Measurements from ENCODE around the gene AMPD2. TPM values are rescaled to one million over a fixed set of nuclear protein-coding genes. Genes with fewer than 3 reads are reported as not detected.

AMPD2 gene
- polyA plus RNA-seq, 2 of the 4 experiments (the other 2 are of a cell fraction), result 19.3 to 47.2 TPM

- ChIA-PET CTCF (interaction anchor here (0.9 to 1.4 kb wide), 2 partner anchors 30 to 166 kb away, joined by 3 read pairs; no protein-coding TSS in a partner anchor), POLR2A (interaction anchor here (2.2 kb wide), 1 partner anchor 62 kb away, joined by 8 read pairs; the partner anchor contains the start of gene GNAI3)
- 100% methylated on average over 3 of the region's 3 CpGs for WGBS (ENCODE audit: missing lambda C conversion rate)
- ATAC-seq (no peak), FAIRE-seq (no peak), DNase-seq (ENCODE audit: low read depth in 1 of 2, low spot score in 1 of 2) (no peak)
- Histone ChIP-seq H3K27ac (no peak overlapping the region), H3K4me3 (no peak overlapping the region), H3K4me2 (no peak overlapping the region), H3K4me1 (peaks cover 13% of the 10 kb centered on the region; the same call in 2 of the 3 replicates), H3K9me3 (no peaks in the 10 kb centered on the region)
- TF ChIP-seq NPAS2 (CRISPR knock-in tag; IDR thresholded peaks at IDR 0.05; ENCODE audit: borderline replicate concordance) (no peak), PBX3 (IDR thresholded peaks at IDR 0.05) (no peak), BCL3 (IDR thresholded peaks at IDR 0.05) (no peak), HMGXB4 (CRISPR knock-in tag; IDR thresholded peaks at IDR 0.05; ENCODE audit: borderline replicate concordance) (no peak), ZFP36 (IDR thresholded peaks at IDR 0.05; ENCODE audit: borderline replicate concordance, partially characterized antibody) (no peak), ZNF302 (CRISPR knock-in tag; IDR thresholded peaks at IDR 0.05) (no peak), EP300 (IDR thresholded peaks at IDR 0.05) (no peak), HOXB13 (CRISPR knock-in tag; IDR thresholded peaks at IDR 0.05; ENCODE audit: low read depth) (no peak), FOSL2 (IDR thresholded peaks at IDR 0.05) (no peak), FOSL2 (CRISPR knock-in tag; IDR thresholded peaks at IDR 0.05) (no peak), FOSB (CRISPR knock-in tag; IDR thresholded peaks at IDR 0.05) (no peak), HEYL (CRISPR knock-in tag; IDR thresholded peaks at IDR 0.05) (no peak), EHMT2 (IDR thresholded peaks at IDR 0.05; ENCODE audit: low read depth) (no peak), GATA3 (IDR thresholded peaks at IDR 0.05; ENCODE audit: borderline replicate concordance) (no peak), NR3C1 (IDR thresholded peaks at IDR 0.05) (no peak), CBX8 (IDR thresholded peaks at IDR 0.05) (no peak), ELK1 (IDR thresholded peaks at IDR 0.05; ENCODE audit: low read depth, low read length) (no peak)
Observed at GRCh38 chr1:109609881-109610280, 9.8 kb upstream of the AMPD2 start.

- H3K4me3 ChIP-seq, result no peak overlapping the region
- ChIA-PET POLR2A (interaction anchor here (2.2 kb wide), 1 partner anchor 63 kb away, joined by 8 read pairs; the partner anchor contains the start of gene GNAI3), CTCF (interaction anchor here (0.8 to 1.4 kb wide), 4 partner anchors 8 to 166 kb away, joined by 3 to 5 read pairs (median 3); no protein-coding TSS in a partner anchor)
- 37% methylated on average over 3 of the region's 3 CpGs for WGBS (ENCODE audit: missing lambda C conversion rate)
- ATAC-seq, result peak in 1 of 2 experiments; percentile 76; a peak in 3 of 6 replicates
- TF ChIP-seq BHLHE40 (IDR thresholded peaks at IDR 0.05; ENCODE audit: low read depth, low read length) (no peak), USF2 (IDR thresholded peaks at IDR 0.05) (no peak), NPAS2 (CRISPR knock-in tag; IDR thresholded peaks at IDR 0.05; ENCODE audit: borderline replicate concordance) (no peak), FOSB (CRISPR knock-in tag; IDR thresholded peaks at IDR 0.05) (no peak), RNF2 (IDR thresholded peaks at IDR 0.05; ENCODE audit: borderline replicate concordance, low read depth) (no peak), POLR2AphosphoS2 (conservative IDR thresholded peaks at IDR 0.05; ENCODE audit: low read length) (no peak), KDM5A (IDR thresholded peaks at IDR 0.05) (no peak), GATA3 (IDR thresholded peaks at IDR 0.05; ENCODE audit: borderline replicate concordance) (no peak), ZFP36 (IDR thresholded peaks at IDR 0.05; ENCODE audit: borderline replicate concordance, partially characterized antibody) (no peak), NFE2L2 (conservative IDR thresholded peaks at IDR 0.05; ENCODE audit: low read length) (no peak), RARB (CRISPR knock-in tag; IDR thresholded peaks at IDR 0.05) (no peak)
- peaks cover 13% of the 10 kb centered on the region; the same call in 2 of the 3 replicates for H3K4me1 ChIP-seq
- peak overlapping the region in 1 of 2 experiments; percentile 49; a peak in 2 of 6 replicates for H3K27ac ChIP-seq
- peak overlapping the region; percentile 56 for H3K4me2 ChIP-seq
- DNase-seq (ENCODE audit: low read depth in 1 of 2, low spot score in 1 of 2), result no peak
- no peaks in the 10 kb centered on the region for H3K9me3 ChIP-seq
- no peak for FAIRE-seq
Observed at GRCh38 chr1:109610609-109611307, 8.9 kb upstream of the AMPD2 start.
